Esophagus muscularis mucosa (tissue), 3 donors: ENCODE results near the gene CCL7.

ENCODE experiments used
- POLR2A ChIP-seq: fragments of 450-650 bp; IDR thresholded peaks from one replicate; pipeline ENCODE4 v1.6.1; 2017; ENCODE audit warnings: antibody characterized with exemption, moderate library complexity, mild to moderate bottlenecking, low read depth
- TF ChIP-seq, protein P1 (sequence below), 3 experiments: fragments of 200-600 bp in 2 of 3; fragments of 450-650 bp in 1 of 3; sonication (generic) in 2 of 3; IDR thresholded peaks; one replicate each; pipeline ENCODE4 v1.5.1; 2017 to 2019; ENCODE audit warnings: antibody characterized with exemption in 3 of 3, mild to moderate bottlenecking in 2 of 3, moderate library complexity in 1 of 3

DNA sequence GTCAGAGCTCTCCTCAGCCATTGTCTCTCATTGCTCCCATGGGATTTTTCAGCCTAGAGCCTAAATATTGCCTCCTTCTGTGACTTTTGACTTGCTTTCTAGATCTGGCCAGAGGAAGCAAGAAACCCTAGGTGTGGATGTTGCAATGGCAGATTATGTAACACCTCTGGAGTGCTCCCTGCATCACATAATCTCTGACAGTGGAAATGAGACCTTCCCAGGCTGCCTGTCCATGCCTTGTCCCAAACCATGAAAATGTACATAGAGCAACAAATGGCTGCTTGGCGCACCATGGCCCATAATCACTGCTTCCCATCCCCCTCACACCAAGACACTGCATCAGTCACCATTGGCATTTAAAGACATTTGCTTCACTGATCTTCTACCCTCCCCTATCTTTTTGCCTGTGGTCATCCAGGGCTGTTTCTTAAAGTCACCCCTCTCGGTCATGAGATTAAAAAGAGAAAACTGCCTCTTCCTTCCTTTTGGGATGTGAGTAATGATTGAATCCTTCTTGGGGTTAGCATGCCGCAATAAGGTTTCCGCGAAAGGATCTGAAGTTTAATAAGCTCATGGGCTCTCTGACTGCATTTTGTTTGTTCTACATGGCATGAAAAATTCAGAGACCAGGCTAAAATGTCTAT lies 49.1 kb upstream of the CCL7 start:
- TF ChIP-seq, protein P1, sequence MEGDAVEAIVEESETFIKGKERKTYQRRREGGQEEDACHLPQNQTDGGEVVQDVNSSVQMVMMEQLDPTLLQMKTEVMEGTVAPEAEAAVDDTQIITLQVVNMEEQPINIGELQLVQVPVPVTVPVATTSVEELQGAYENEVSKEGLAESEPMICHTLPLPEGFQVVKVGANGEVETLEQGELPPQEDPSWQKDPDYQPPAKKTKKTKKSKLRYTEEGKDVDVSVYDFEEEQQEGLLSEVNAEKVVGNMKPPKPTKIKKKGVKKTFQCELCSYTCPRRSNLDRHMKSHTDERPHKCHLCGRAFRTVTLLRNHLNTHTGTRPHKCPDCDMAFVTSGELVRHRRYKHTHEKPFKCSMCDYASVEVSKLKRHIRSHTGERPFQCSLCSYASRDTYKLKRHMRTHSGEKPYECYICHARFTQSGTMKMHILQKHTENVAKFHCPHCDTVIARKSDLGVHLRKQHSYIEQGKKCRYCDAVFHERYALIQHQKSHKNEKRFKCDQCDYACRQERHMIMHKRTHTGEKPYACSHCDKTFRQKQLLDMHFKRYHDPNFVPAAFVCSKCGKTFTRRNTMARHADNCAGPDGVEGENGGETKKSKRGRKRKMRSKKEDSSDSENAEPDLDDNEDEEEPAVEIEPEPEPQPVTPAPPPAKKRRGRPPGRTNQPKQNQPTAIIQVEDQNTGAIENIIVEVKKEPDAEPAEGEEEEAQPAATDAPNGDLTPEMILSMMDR (IDR thresholded peaks at IDR 0.05) = no peak
- TF ChIP-seq POLR2A = no peak
